CD14-positive monocyte (primary cell): Measurements from ENCODE around the gene MDM4. TPM values are rescaled to one million over a fixed set of nuclear protein-coding genes. Genes with fewer than 3 reads are reported as not detected.

Source experiments
- DNase-seq, 3 donors: peaks; one replicate each; pipeline ENCODE4 v3.0.0-alpha.2; 2011 to 2022
- H2AFZ ChIP-seq: 2 replicates; pipeline ENCODE4 v1.6.0; 2012; ENCODE audit warnings: mild to moderate bottlenecking, low read depth, low read length, inconsistent platforms; ENCODE audit not compliant: insufficient read depth, poor library complexity, severe bottlenecking
- H3K27ac ChIP-seq, 2 donors: 1 replicate in 1 of 2; 2 replicates in 1 of 2; pipeline ENCODE4 v1.5.1; 2012 to 2013; ENCODE audit warnings: low read length in 2 of 2, control low read depth in 1 of 2, inconsistent platforms in 1 of 2, low read depth in 1 of 2, mild to moderate bottlenecking in 1 of 2
- H3K27me3 ChIP-seq, 2 donors: one replicate each; pipeline versions ENCODE4 v1.6.0 to v1.6.1; 2011 to 2013; ENCODE audit warnings: low read length in 2 of 2; ENCODE audit not compliant: control insufficient read depth in 2 of 2, insufficient read depth in 2 of 2
- H3K36me3 ChIP-seq, 2 donors: replicated peaks in 1 of 2; 1 replicate in 1 of 2; 2 replicates in 1 of 2; pipeline versions ENCODE4 v1.5.1 to v1.6.1; 2012 to 2013; ENCODE audit warnings: low read length in 2 of 2, control low read depth in 1 of 2, inconsistent platforms in 1 of 2, mild to moderate bottlenecking in 1 of 2; ENCODE audit not compliant: insufficient read depth in 2 of 2, control insufficient read depth in 1 of 2
- H3K4me1 ChIP-seq, 2 donors: 1 replicate in 1 of 2; 2 replicates in 1 of 2; pipeline versions ENCODE4 v1.5.1 to v1.6.1; 2012 to 2013; ENCODE audit warnings: low read length in 2 of 2, control low read depth in 1 of 2, inconsistent platforms in 1 of 2, mild to moderate bottlenecking in 1 of 2, moderate library complexity in 1 of 2; ENCODE audit not compliant: insufficient read depth in 2 of 2, control insufficient read depth in 1 of 2
- H3K4me2 ChIP-seq: replicated peaks from 2 replicates; pipeline ENCODE3; 2012; ENCODE audit warnings: low read length, moderate library complexity, mild to moderate bottlenecking; ENCODE audit not compliant: poor library complexity, severe bottlenecking; ENCODE audit errors: extremely low read depth
- H3K4me3 ChIP-seq, 3 experiments: fragments of 200-600 bp in 1 of 3; sonication (generic) in 1 of 3; replicated peaks in 1 of 3; 1 replicate in 2 of 3; 2 replicates in 1 of 3; pipeline ENCODE4 v1.5.1; 2011 to 2013; ENCODE audit warnings: low read length in 3 of 3, mild to moderate bottlenecking in 3 of 3, control low read depth in 2 of 3, low read depth in 2 of 3, inconsistent platforms in 1 of 3, moderate library complexity in 1 of 3
- H3K79me2 ChIP-seq: 2 replicates; pipeline ENCODE4 v1.6.0; 2012; ENCODE audit warnings: mild to moderate bottlenecking, control low read depth, inconsistent platforms, low read length, moderate library complexity; ENCODE audit not compliant: insufficient read depth
- H3K9ac ChIP-seq: 2 replicates; pipeline ENCODE4 v1.6.0; 2017; ENCODE audit warnings: low read length, mild to moderate bottlenecking; ENCODE audit not compliant: insufficient read depth, poor library complexity, severe bottlenecking
- H3K9me3 ChIP-seq, 2 donors: replicated peaks in 1 of 2; 1 replicate in 1 of 2; 2 replicates in 1 of 2; pipeline versions ENCODE4 v1.5.1 to v1.6.1; 2012 to 2013; ENCODE audit warnings: low read length in 2 of 2, control low read depth in 1 of 2; ENCODE audit not compliant: control insufficient read depth in 1 of 2, insufficient read depth in 1 of 2
- H4K20me1 ChIP-seq: 2 replicates; pipeline ENCODE4 v1.6.0; 2012; ENCODE audit warnings: mild to moderate bottlenecking, low read length, control low read depth, moderate library complexity; ENCODE audit not compliant: insufficient read depth
- H3K27ac Mint-ChIP-seq, 7 donors: one replicate each; pipeline ENCODE4 v1.8.0; 2020; ENCODE audit warnings: mild to moderate bottlenecking in 7 of 7, mixed read lengths in 7 of 7, moderate library complexity in 6 of 7, inconsistent platforms in 2 of 7
- H3K27me3 Mint-ChIP-seq, 3 donors: one replicate each; pipeline ENCODE4 v1.8.0; 2021 to 2022; ENCODE audit warnings: low read depth in 3 of 3, mild to moderate bottlenecking in 3 of 3, mixed read lengths in 3 of 3, moderate library complexity in 3 of 3, inconsistent platforms in 1 of 3
- H3K36me3 Mint-ChIP-seq, 2 donors: one replicate each; pipeline ENCODE4 v1.8.0; 2020; ENCODE audit warnings: mixed read lengths in 2 of 2, inconsistent platforms in 1 of 2, mild to moderate bottlenecking in 1 of 2
- H3K4me1 Mint-ChIP-seq: one replicate; pipeline ENCODE4 v1.8.0; 2020; ENCODE audit warnings: mild to moderate bottlenecking, mixed read lengths
- H3K4me3 Mint-ChIP-seq, 2 donors: one replicate each; pipeline ENCODE4 v1.8.0; 2020; ENCODE audit warnings: mild to moderate bottlenecking in 2 of 2, mixed read lengths in 2 of 2, moderate library complexity in 1 of 2
- H3K9me3 Mint-ChIP-seq, 7 donors: one replicate each; pipeline ENCODE4 v1.8.0; 2020 to 2022; ENCODE audit warnings: mixed read lengths in 7 of 7, mild to moderate bottlenecking in 6 of 7, moderate library complexity in 6 of 7, inconsistent platforms in 2 of 7
- CTCF ChIP-seq: fragments of 200-600 bp; IDR thresholded peaks from one replicate; pipeline ENCODE4 v1.8.0; 2022; ENCODE audit warnings: antibody characterized with exemption, mild to moderate bottlenecking
- WGBS: methylation state at CpG from one replicate; pipeline ENCODE4 v1.1.5; 2013; ENCODE audit warnings: missing lambda C conversion rate; ENCODE audit not compliant: insufficient coverage; 5-methylcytosine and 5-hydroxymethylcytosine counted together
- intact Hi-C, 2 donors: fragments of 100-400 bp; cut with micrococcal nuclease; formaldehyde crosslinking; loops; one replicate each; pipeline versions ENCODE4 v1.15.0 to v1.15.1; 2023
- polyA plus RNA-seq, 3 donors: library from polyadenylated mRNA; depleted of rRNA in 1 of 3; unstranded in 2 of 3; stranded (reverse) in 1 of 3; fragments of 300-500 nt in 2 of 3; fragments of >200 nt in 1 of 3; fragmentation: Illumina TruSeq in 2 of 3; gene quantifications; 1 replicate in 2 of 3; 2 replicates in 1 of 3; pipeline ENCODE4 v1.2.3, GENCODE V29; 2012 to 2021

Gene MDM4
- polyA plus RNA-seq, 3 donors: 7.8 to 37.0 (median 10.2) TPM

- no peaks in the 10 kb centered on the region for H3K79me2 ChIP-seq
- no peak overlapping the region for H3K4me3 ChIP-seq
- H3K36me3 ChIP-seq: peaks cover 0 to 5% of the 10 kb centered on the region in 2 donors
- H3K27me3 ChIP-seq: no peaks in the 10 kb centered on the region
- no peak overlapping the region for H3K4me2 ChIP-seq
- no peak overlapping the region for H3K4me3 Mint-ChIP-seq
- H3K36me3 Mint-ChIP-seq: peaks cover 9 to 13% of the 10 kb centered on the region in 2 donors
- no peak overlapping the region for H3K27ac Mint-ChIP-seq
- peaks cover 0 to 2% (median 2%) of the 10 kb centered on the region in 3 donors for H3K27me3 Mint-ChIP-seq
- H3K4me1 ChIP-seq: no peaks in the 10 kb centered on the region
- WGBS: 100% methylated on average over 1 of the region's 6 CpGs
- no peaks in the 10 kb centered on the region for H4K20me1 ChIP-seq
- H3K27ac ChIP-seq: no peak overlapping the region
- H3K9me3 Mint-ChIP-seq: no peaks in the 10 kb centered on the region
- no peak overlapping the region for H3K9ac ChIP-seq
- H3K9me3 ChIP-seq: no peaks in the 10 kb centered on the region
- TF ChIP-seq CTCF: no peak
- intact Hi-C loops: no loop called here
- no peak for DNase-seq
- H2AFZ ChIP-seq: no peak overlapping the region
- H3K4me1 Mint-ChIP-seq: peaks cover 4% of the 10 kb centered on the region
Measured at GRCh38 chr1:204587621-204588020, 71.4 kb downstream of the MDM4 start.

GRCh38 chr1:204588826-204589225, 72.6 kb downstream of the MDM4 start:
- no peak overlapping the region for H3K4me2 ChIP-seq
- peaks cover 0 to 4% (median 2%) of the 10 kb centered on the region in 3 donors for H3K27me3 Mint-ChIP-seq
- H4K20me1 ChIP-seq: no peaks in the 10 kb centered on the region
- no peak for TF ChIP-seq CTCF
- H3K27me3 ChIP-seq: no peaks in the 10 kb centered on the region
- H3K79me2 ChIP-seq: no peaks in the 10 kb centered on the region
- H3K9me3 Mint-ChIP-seq: no peaks in the 10 kb centered on the region
- no peak overlapping the region for H3K4me3 ChIP-seq
- H2AFZ ChIP-seq: no peak overlapping the region
- H3K9me3 ChIP-seq: no peaks in the 10 kb centered on the region
- DNase-seq: no peak
- peaks cover 7 to 10% of the 10 kb centered on the region in 2 donors for H3K36me3 Mint-ChIP-seq
- intact Hi-C loops: no loop called here
- H3K4me1 ChIP-seq: no peaks in the 10 kb centered on the region
- H3K36me3 ChIP-seq: no peaks in the 10 kb centered on the region
- H3K9ac ChIP-seq: no peak overlapping the region
- 100% methylated on average over 1 of the region's 5 CpGs for WGBS
- no peak overlapping the region for H3K27ac ChIP-seq
- H3K4me3 Mint-ChIP-seq: no peak overlapping the region
- peaks cover 2% of the 10 kb centered on the region for H3K4me1 Mint-ChIP-seq
- H3K27ac Mint-ChIP-seq: no peak overlapping the region
